Fibroblast of upper back skin (primary cell): ENCODE measurements around the gene KIAA1210.

Source experiments
- DNase-seq: peaks from one replicate; pipeline ENCODE4 v3.0.0-alpha.2; 2013

KIAA1210 gene

GRCh38 chrX:119127650-119128049 lies at the start of gene KIAA1210:
Gene KIAA1210, minus strand, starts transcription at chrX:119127812. Its CDS starts 4,170 bp downstream, at chrX:119123642.
- no peak for DNase-seq

DNA sequence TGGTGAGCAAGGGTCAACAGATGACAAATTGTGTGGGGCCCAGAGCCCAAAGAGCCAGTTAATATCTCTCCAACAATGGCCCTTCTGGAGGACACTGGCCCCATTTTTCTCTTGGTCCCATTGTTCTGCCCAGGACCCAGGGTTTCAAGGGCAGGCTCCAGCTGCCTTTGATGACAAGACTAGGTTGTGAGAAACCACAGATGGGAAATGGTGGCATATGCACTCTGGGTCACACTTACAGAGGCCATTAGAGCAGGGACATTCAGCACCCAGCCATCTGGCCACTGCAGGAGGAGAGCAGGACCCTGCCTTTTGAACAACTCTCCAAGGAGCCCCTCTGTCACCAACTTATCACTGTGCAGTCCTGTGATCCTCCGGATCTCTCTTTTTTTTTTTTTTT lies 49.7 kb upstream of the KIAA1210 start:
- DNase-seq, result no peak

GRCh38 chrX:119174900-119175299 lies 47.3 kb upstream of the KIAA1210 start:
- no peak for DNase-seq

DNA sequence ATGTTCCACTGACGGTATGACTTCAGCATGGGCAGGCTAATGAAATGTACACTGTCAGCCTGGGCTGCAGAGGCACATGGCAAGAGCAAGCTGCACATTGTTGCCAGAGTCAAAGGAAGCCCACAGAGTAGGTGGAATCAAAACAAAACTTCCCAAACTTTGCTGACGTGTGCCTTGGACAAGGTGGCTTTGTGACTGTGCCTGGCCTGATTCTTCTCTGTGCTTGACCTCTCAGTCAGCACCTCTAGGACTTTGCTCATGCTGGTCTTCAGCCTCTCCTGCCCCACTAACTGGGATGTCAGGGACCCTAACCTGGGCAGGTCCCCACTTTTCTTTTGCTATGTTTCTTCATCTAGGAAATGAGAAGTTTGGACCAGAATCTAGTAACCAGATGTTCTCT lies 40.5 kb upstream of the KIAA1210 start:
- DNase-seq, result no peak

DNA sequence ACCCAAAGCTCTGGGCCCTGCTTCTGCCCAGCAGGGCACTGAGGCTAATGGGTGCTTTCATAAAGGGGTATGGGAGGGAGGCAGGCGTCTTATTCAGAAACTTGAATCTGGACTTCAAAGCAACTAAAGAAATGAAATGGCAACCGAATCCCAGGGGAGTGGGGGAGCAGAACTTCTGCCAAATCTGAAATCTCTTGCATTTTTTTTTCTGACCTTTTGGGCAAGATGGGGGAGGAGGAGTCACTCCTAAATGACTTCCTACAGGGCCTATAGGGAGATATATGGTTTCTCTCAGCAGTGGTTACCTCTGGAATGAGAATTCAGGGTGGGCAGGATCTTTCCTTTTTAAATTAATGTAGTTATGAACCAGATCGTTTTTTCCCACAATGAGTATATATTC lies 30.6 kb upstream of the KIAA1210 start:
- peak; percentile 51 for DNase-seq

DNA sequence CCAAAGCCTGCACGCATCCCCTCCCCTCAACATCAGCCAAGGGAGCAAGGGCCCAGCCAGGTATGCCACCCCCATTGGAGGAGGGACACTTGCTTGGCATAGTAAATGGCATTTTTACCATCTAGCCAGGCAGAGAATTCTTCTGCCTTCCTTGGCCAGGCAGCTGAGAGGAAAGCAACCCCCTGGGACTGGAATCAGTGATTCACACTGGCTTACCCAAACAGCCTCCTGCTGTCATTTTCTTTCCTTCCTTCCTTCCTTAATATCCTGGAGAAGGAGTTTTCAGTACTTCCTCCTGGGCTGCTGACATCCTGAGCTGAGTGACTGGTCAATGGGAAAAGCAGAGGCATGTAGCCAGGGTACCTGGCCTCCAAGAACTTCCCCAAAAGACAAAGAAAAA lies 28.6 kb upstream of the KIAA1210 start:
- peak; percentile 5 for DNase-seq

- DNase-seq, result peak; percentile 88
Observed at GRCh38 chrX:119155416-119156035, 27.9 kb upstream of the KIAA1210 start.

DNA sequence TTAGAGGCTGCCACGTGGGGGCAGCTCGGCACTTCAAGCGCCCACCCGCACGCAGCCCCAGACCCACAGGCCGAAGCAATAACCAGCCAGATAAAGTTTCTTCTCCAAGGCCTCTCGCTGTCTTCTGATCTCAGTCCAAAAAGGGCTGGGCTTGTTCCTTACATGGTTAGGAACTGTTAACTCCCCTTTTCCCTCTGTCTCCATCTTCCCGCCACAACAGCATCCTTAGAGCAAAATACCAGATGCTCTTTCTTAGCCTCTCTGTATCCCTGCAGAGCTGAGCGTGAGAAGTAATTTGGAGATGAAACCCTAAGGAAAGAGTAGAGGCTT lies 23.4 kb upstream of the KIAA1210 start:
- DNase-seq, result peak; percentile 8

- DNase-seq, result peak; percentile 5
Observed at GRCh38 chrX:119150163-119151050, 22.8 kb upstream of the KIAA1210 start.

- DNase-seq, result no peak
Observed at GRCh38 chrX:119147486-119147885, 19.9 kb upstream of the KIAA1210 start.

DNA sequence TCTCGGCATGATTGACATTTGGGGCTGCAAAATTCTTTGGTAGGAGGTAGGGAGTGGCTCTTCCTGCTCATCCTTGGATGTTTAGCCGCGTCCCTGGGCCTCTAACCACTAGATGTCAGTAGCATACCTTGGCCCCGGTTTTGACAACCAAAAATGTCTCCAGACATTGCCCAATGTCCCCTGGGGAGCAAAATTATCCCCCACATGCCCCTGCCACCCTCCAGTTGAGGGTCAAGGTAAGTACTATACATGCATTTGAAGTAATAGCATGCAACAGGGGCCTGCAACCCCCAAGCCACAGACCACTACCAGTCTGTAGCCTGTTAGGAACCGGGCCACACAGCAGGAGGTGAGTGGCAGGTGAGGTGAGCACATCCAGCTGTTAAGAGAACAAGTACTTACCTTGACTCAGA lies 17.6 kb upstream of the KIAA1210 start:
- DNase-seq, result peak; percentile 24

DNA sequence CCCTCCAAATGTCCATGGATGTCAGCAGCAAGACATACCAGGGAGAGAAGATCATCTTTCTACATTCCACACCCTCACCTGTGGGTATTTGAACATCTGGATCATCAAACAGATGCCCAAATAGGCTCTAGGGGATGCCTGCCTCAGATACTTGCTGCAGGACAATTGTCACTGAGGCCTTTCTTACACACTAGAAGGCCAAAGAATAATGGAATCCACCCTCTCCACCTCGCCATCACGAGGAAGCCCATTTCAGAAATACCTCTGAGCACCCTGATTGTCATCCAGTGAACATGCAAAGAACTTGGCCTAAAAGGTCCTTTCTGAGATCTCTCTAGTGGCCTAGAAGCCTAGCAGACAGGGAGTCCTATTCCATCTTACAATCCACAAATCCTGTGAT lies 6.9 kb upstream of the KIAA1210 start:
- no peak for DNase-seq

DNA sequence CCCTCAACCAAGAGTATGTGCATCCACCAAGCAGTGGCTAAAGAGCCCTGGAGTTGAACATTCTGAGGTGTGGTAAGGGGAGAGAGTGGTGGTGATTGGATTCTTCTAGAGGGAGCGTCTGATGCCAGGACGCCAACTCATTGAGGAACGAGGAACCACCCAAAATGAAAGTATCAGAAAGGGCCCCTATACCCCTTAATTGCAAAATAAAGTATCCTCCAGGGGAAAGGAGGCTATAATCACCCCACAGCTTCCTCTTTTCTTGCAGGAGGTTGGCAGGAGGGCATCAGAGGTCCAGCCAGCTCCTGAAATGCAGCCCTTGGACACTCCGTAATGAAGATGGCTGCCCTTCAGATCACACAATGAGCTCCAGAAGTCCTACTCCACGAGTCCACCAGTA lies 5.3 kb upstream of the KIAA1210 start:
- no peak for DNase-seq

- no peak for DNase-seq
Observed at GRCh38 chrX:119132316-119132715, 4.7 kb upstream of the KIAA1210 start.

- DNase-seq, result peak; percentile 59
Observed at GRCh38 chrX:119130911-119131310, 3.3 kb upstream of the KIAA1210 start.

DNA sequence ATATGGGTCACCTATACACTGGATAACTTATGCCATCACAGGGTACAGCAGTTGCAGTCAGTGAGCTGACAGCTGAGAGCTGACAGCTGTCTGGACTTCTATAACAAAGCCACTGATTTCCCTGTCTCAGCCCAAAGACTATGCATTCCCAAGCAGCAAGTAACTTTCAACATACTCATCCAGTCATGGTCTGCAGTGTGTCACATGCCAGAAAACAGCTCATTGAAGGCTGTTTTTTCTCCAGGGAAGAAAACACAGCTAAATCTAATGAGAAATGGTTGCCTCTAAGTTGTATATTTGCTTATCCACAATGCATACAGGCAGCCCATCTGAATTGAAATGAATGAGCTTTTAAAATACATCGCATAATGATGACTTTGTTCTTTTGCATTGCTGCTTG lies 6.3 kb downstream of the KIAA1210 start:
- DNase-seq, result peak; percentile 25

- peak; percentile 48 for DNase-seq
Observed at GRCh38 chrX:119118780-119119395, 8.7 kb downstream of the KIAA1210 start.

DNA sequence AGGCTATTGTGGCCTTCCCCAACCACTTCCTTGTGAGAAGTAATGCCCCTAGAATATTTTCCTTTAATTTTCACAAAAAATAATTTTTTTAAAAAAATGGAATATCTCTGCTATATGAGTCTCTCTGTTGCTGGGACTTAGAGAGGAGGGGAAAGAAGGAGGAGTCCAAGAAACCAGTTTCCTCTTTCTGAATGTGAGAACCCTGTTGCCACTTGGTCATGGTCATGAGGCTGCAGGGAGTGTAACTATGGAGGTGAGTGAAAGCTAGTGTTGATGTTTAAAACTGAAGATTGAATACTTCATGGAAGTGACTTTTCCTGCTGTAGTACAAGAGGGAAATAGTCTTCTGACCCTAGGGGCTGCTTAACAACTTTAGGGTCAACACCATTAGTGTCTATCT lies 20.4 kb downstream of the KIAA1210 start:
- no peak for DNase-seq

DNA sequence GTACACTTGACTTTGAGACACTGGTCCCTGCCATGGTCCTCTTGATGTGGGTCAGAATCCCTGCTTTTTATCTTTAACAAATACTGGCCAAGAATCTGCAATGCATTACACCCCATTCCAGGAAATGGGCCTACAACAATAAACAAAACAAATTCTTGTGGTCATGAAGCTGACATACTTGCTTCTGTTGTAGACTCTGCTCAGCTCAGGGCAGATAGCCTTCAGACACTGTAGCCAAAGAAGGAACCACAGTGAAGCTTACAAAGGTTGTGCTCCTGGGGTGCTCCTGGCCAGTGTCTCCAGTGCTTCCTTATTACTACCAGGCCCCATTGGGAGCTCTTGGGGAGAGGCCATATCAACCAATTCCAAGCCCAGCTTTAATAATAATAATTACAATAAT lies 21.8 kb downstream of the KIAA1210 start:
- DNase-seq, result peak; percentile 22

DNA sequence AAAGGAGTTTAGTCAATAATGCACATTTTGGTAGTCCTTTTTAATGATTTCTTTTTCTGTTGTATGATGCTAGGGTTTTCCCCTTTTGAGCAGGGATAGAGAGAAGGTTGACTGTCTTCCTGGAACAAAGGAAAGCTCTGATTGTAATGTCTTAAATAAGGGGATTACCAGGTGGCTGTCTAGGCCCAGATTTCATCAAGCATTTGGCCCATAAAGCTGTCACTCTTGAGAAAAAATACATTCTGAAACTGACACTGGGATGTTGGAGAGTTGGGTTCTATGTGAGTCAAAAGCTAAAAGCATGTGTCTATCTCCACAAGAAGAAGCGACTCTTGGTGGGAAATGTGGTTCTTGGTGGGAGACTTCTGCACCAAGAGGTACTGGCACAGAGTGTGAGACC lies 26.4 kb downstream of the KIAA1210 start:
- DNase-seq, result no peak

DNA sequence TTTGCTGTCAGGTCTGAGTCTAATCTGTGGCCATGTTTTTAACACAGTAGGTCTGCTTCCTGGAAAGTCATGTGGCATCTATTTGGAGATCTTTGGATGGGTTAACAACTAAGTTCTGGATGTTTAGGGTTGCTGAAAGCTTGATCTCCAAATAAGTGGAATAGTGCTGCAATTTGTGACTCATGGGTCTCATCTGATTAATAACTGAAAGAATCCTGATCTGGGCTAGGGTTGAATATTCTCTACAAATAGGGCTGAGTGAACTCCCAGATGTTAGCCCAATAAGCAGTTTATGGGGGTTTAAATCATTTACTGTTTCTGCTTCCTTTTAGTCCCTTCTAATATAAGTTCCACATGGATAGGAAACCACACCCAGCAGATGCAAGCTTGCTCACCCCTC lies 31.7 kb downstream of the KIAA1210 start:
- no peak for DNase-seq

DNA sequence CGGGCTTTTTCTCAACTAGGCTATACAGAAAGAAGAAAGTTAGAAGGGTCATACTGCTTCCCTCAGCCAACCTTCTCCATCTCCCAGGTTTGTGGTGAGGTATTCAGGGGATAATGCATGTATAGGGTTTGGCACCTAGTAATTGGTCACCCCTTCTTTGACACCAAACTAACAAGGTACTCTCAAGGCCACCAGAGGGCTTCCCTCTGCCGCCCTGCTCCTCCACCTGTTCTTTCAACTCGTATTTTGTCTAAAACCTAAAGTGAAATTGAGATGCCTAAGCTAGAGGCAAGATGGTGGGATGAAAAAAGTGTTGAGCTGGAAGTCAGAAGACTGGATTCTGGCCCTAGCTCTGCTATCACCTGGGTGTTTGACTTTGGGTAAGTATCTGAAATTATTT lies 32.8 kb downstream of the KIAA1210 start:
- no peak for DNase-seq

DNA sequence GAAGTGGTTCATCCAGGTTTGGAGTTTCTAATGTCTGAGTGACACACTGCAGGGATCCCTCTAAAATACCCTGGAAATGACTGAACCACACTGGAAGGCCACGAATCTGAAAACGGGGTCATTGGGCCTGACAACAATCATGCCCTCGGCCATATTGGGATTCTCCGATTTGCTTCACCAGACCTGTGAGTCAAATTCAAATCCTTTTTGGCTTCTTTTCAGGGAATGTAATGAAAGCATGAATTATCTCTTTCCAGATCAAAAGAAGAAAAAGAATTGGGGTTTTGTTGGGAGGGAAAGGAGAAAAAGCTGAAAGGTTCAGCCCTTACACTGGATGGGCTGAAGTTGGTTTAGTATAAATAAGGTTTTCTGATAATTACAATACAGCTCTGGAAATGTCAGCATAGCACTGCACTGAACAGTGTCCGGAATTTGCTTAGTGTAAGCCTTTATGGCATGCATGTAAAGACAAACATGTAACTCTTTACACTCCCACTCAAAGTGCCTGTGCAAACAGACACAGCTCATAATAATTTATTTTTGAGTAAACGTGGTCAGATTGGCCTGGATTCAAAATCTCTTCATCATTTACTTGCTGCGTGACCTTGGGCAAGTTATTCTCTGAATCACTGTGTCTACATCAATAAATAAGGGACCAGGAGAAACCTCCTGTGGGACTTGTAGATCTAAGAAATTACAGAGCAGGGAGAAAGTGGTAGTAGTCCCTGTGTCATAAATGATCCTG lies 33.4 kb downstream of the KIAA1210 start:
- DNase-seq, result peak; percentile 12
